GM23248 (cell line): ENCODE results near the gene MFF.

Experiments
- EZH2 ChIP-seq: fragments of 200-600 bp; sonication (generic); IDR thresholded peaks from 2 replicates; pipeline ENCODE4 v1.6.1; 2018; ENCODE audit warnings: antibody characterized with exemption, mild to moderate bottlenecking; ENCODE audit not compliant: insufficient read depth, poor library complexity, severe bottlenecking
- EZH2phosphoT487 ChIP-seq: fragments of 200-600 bp; sonication (generic); IDR thresholded peaks from 2 replicates; pipeline ENCODE4 v1.6.1; 2018; ENCODE audit warnings: antibody characterized with exemption, moderate library complexity, mild to moderate bottlenecking, low read depth; ENCODE audit not compliant: insufficient read depth

DNA sequence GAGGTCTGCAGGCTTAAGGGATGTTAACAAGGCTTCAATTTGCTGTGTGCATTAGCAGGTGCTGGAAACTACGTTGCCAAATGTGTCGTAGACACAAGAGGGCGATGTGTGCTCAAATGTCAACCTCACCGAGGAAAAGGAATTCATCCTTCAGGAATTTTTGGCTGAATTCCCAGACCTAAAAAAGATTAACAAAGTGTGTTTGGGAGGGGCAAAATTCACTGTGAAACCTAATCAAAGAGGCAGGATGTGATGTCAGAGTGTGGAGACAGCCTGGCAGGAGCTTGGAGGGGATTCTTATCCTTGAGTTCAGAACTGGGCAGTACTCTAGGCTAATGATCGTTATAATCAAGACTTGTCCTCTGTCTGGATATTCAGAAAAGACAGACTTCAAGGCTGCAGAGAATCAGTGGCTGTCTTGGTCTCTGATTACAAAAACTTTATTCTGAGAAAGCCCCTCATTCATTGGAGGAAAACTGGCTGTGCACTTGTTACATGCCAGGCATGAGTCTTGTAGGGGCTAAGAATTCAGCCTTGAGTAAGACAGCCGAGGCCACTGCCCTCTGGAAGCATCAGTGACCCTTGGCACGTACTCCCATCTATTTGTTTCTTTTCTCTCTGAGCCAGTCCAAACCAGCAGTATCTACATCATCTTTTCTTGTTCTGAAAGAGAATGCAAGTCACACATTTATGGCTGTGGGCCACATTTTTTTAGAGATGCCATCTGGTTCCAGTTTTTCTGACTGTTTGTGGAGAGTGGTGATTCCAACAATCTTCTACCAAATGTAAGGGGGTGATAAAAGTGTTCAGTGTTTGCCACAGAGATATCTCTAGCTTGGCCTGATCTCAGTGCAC lies 81.4 kb downstream of the MFF start:
- TF ChIP-seq EZH2 = no peak
- no peak for TF ChIP-seq EZH2phosphoT487
